Large intestine (tissue), 3 donors: ENCODE results near the gene CBLN2. TPM values are rescaled to one million over a fixed set of nuclear protein-coding genes. Genes with fewer than 3 reads are reported as not detected.

Experiments
- DNase-seq, 2 donors: peaks; one replicate each; pipeline versions ENCODE4 v3.0.0 to v3.0.0-alpha.2; 2013
- H3K27ac ChIP-seq: one replicate; pipeline ENCODE4 v1.5.1; 2013; ENCODE audit warnings: low read length
- H3K27me3 ChIP-seq: 2 replicates; pipeline ENCODE4 v1.6.1; 2013; ENCODE audit warnings: low read length; ENCODE audit not compliant: control insufficient read depth, insufficient read depth
- H3K36me3 ChIP-seq: 2 replicates; pipeline ENCODE4 v1.6.1; 2013; ENCODE audit warnings: low read length; ENCODE audit not compliant: control insufficient read depth, insufficient read depth
- H3K4me1 ChIP-seq: one replicate; pipeline ENCODE4 v1.6.1; 2013; ENCODE audit warnings: low read length; ENCODE audit not compliant: control insufficient read depth, insufficient read depth
- H3K4me3 ChIP-seq: one replicate; pipeline ENCODE4 v1.5.1; 2013; ENCODE audit warnings: low read length
- H3K9me3 ChIP-seq: one replicate; pipeline ENCODE4 v1.6.1; 2013; ENCODE audit warnings: mild to moderate bottlenecking, low read depth, low read length, moderate library complexity; ENCODE audit not compliant: control insufficient read depth
- WGBS: methylation state at CpG from one replicate; pipeline ENCODE4 v1.1.5; 2013; ENCODE audit warnings: low lambda C conversion rate; ENCODE audit not compliant: insufficient coverage; 5-methylcytosine and 5-hydroxymethylcytosine counted together
- polyA plus RNA-seq: library from polyadenylated mRNA; unstranded; fragments of 120-200 nt; gene quantifications from one replicate; pipeline ENCODE4 v1.2.1, GENCODE V29; 2013

Gene CBLN2
- polyA plus RNA-seq, 1 donor: 11.4 TPM

GRCh38 chr18:72542342-72542741, 1.8 kb downstream of the CBLN2 start:
- H3K4me3 ChIP-seq: peak overlapping the region; percentile 39
- no peaks in the 10 kb centered on the region for H3K36me3 ChIP-seq
- peak in 1 of 2 donors; percentile 7 for DNase-seq

GRCh38 chr18:72541871-72542332, 2.2 kb downstream of the CBLN2 start:
- WGBS: no CpG with 5 or more reads among the region's 59 CpGs
- Histone ChIP-seq H3K27me3 (peaks cover 53% of the 10 kb centered on the region), H3K4me1 (peaks cover 3% of the 10 kb centered on the region), H3K27ac (no peak overlapping the region), H3K9me3 (peaks cover 5% of the 10 kb centered on the region), H3K4me3 (peak overlapping the region; percentile 39), H3K36me3 (no peaks in the 10 kb centered on the region)
- DNase-seq: no peak

More at GRCh38 chr18:72542342-72542741, 1.8 kb downstream of the CBLN2 start:
- H3K27ac ChIP-seq: no peak overlapping the region
- WGBS: 17% methylated on average over 1 of the region's 34 CpGs
- H3K9me3 ChIP-seq: peaks cover 5% of the 10 kb centered on the region
- peaks cover 53% of the 10 kb centered on the region for H3K27me3 ChIP-seq
- H3K4me1 ChIP-seq: peaks cover 3% of the 10 kb centered on the region

- 20% methylated on average over 1 of the region's 5 CpGs for WGBS
- H3K27me3 ChIP-seq: peaks cover 51% of the 10 kb centered on the region
- no peaks in the 10 kb centered on the region for H3K36me3 ChIP-seq
- peaks cover 3% of the 10 kb centered on the region for H3K4me1 ChIP-seq
- H3K4me3 ChIP-seq: no peak overlapping the region
- DNase-seq: no peak
- H3K27ac ChIP-seq: no peak overlapping the region
- H3K9me3 ChIP-seq: peaks cover 5% of the 10 kb centered on the region
Observed at GRCh38 chr18:72539901-72540300, 4.2 kb downstream of the CBLN2 start.

GRCh38 chr18:72530622-72531021, 13.5 kb downstream of the CBLN2 start:
- H3K27me3 ChIP-seq: no peaks in the 10 kb centered on the region
- H3K36me3 ChIP-seq: no peaks in the 10 kb centered on the region
- H3K4me1 ChIP-seq: no peaks in the 10 kb centered on the region
- no peak overlapping the region for H3K4me3 ChIP-seq
- H3K27ac ChIP-seq: no peak overlapping the region
- no peak for DNase-seq
- WGBS: 71% methylated on average over 1 of the region's 1 CpG
- no peaks in the 10 kb centered on the region for H3K9me3 ChIP-seq

GRCh38 chr18:72504866-72505265, 39.3 kb downstream of the CBLN2 start:
- H3K27ac ChIP-seq: no peak overlapping the region
- no peaks in the 10 kb centered on the region for H3K9me3 ChIP-seq
- H3K4me1 ChIP-seq: no peaks in the 10 kb centered on the region
- no peaks in the 10 kb centered on the region for H3K27me3 ChIP-seq
- no peak for DNase-seq
- WGBS: no CpG with 5 or more reads among the region's 5 CpGs
- H3K4me3 ChIP-seq: no peak overlapping the region
- no peaks in the 10 kb centered on the region for H3K36me3 ChIP-seq

GRCh38 chr18:72502671-72503431, 41.3 kb downstream of the CBLN2 start:
- no peak for DNase-seq
- no peaks in the 10 kb centered on the region for H3K4me1 ChIP-seq
- H3K27ac ChIP-seq: no peak overlapping the region
- no peaks in the 10 kb centered on the region for H3K9me3 ChIP-seq
- no peaks in the 10 kb centered on the region for H3K27me3 ChIP-seq
- H3K4me3 ChIP-seq: no peak overlapping the region
- no CpG with 5 or more reads among the region's 19 CpGs for WGBS
- H3K36me3 ChIP-seq: no peaks in the 10 kb centered on the region

- no peak overlapping the region for H3K4me3 ChIP-seq
- H3K9me3 ChIP-seq: no peaks in the 10 kb centered on the region
- no peaks in the 10 kb centered on the region for H3K36me3 ChIP-seq
- H3K27ac ChIP-seq: no peak overlapping the region
- H3K4me1 ChIP-seq: no peaks in the 10 kb centered on the region
- no peaks in the 10 kb centered on the region for H3K27me3 ChIP-seq
- no peak for DNase-seq
- WGBS: 100% methylated on average over 1 of the region's 3 CpGs
Observed at GRCh38 chr18:72492497-72492896, 51.6 kb downstream of the CBLN2 start.
